Measurements from ENCODE around the gene IQSEC1. TPM values are rescaled to one million over a fixed set of nuclear protein-coding genes. Genes with fewer than 3 reads are reported as not detected.

The IQSEC1 gene
- total and polyA plus RNA-seq, 2 of the 8 experiments (the other 6 are each of a cell fraction or from before 2014, with no cell fraction given) = 6.8 to 28.8 TPM

DNA sequence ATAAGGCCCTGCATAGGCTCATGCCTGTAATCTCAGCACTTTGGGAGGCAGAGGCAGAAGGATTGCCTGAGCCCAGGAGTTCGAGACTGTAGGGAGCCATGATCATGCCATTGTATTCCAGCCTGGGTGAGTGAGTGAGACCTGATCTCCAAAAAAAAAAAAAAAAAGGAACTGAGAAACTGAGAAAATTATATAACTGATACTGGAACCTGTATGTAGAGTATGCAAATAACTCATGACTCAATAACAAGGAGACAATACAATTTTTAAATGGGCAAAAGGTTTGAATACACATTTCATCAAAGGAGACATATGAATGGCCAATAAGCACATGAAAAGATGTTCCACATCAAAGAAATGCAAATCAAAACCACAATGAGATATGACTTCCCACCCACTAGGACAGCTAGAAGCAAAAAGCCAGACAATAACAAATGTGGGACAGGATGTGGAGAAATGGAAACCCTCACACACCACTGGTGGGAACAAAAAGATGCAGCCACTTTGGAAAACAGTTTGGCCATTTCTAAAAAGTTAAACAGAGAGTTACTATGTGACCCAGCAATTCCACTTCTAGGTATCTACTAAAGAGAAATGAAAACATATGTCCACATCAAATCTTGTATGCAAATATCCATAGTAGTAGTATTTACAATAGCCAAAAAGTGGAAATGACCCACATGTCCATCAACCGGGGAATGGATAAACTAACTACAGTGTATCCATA, 70.7 kb downstream of the IQSEC1 start:
- H3K27ac ChIP-seq (ENCODE audit: low read depth, low read length) = no peak overlapping the region
- no peak overlapping the region for H3K4me3 ChIP-seq (ENCODE audit: extremely low read depth in 1 of 4, insufficient read depth in 2 of 4, low read depth in 3 of 4, low read length in 4 of 4)
- no peak overlapping the region for H2BK5ac ChIP-seq (ENCODE audit: low read depth, low read length)
- H3K23ac ChIP-seq (ENCODE audit: insufficient read length) = no peak overlapping the region
- 88% methylated on average over 2 of the region's 2 CpGs; no CpG with 5 or more reads in 1 of the 2 experiments for WGBS, 2 experiments (ENCODE audit: extremely low coverage in 1 of 2, insufficient coverage in 1 of 2, insufficient read length in 1 of 2, insufficient replicate concordance in 2 of 2, low coverage in 1 of 2, low lambda C conversion rate in 2 of 2, missing lambda C conversion rate in 1 of 2)
- peaks cover 0 to 2% (median 0%) of the 10 kb centered on the region in 4 experiments; a peak in 2 of 7 replicates for H3K4me1 ChIP-seq (replicated peaks in 1 of 4; ENCODE audit: control insufficient read depth in 3 of 4, insufficient read depth in 4 of 4, low read length in 3 of 4)
- TF ChIP-seq GTF2F1 (IDR thresholded peaks at IDR 0.05; ENCODE audit: borderline replicate concordance, low read depth, low read length) = no peak
- no peak overlapping the region for H2BK20ac ChIP-seq (ENCODE audit: low read length)
- no peak overlapping the region for H4K5ac ChIP-seq (ENCODE audit: insufficient read length, low read depth, low read length)
- H3K14ac ChIP-seq (ENCODE audit: insufficient read length) = no peak overlapping the region
- no peak overlapping the region for H4K91ac ChIP-seq (replicated peaks; ENCODE audit: insufficient read length, low read length)
- DNase-seq (ENCODE audit: low read depth in 1 of 2, low spot score in 2 of 2) (no peak), FAIRE-seq (no peak)
- H2BK12ac ChIP-seq (ENCODE audit: low read depth, low read length) = no peak overlapping the region
- H3K79me2 ChIP-seq (ENCODE audit: control insufficient read depth in 1 of 2, insufficient read depth in 2 of 2, low read length in 2 of 2) = no peaks in the 10 kb centered on the region
- H3K4ac ChIP-seq (replicated peaks; ENCODE audit: insufficient read length, low read depth, low read length) = no peak overlapping the region
- no peak overlapping the region for H3K4me2 ChIP-seq (ENCODE audit: insufficient read depth in 1 of 2, low read depth in 2 of 2, low read length in 2 of 2)
- no peak overlapping the region for H3K56ac ChIP-seq (replicated peaks; ENCODE audit: insufficient read length, low read depth, low read length)
- H3K9ac ChIP-seq (replicated peaks in 1 of 4; ENCODE audit: extremely low read depth in 1 of 4, low read depth in 3 of 4, low read length in 3 of 4) = no peak overlapping the region
- ChIA-PET CTCF (ENCODE audit: partially characterized antibody) (interaction anchor here (1.5 to 3.9 kb wide), 2 partner anchors 19 to 135 kb away, joined by 3 to 18 read pairs; no protein-coding TSS in a partner anchor), POLR2A (ENCODE audit: partially characterized antibody) (no interaction called here)
- H2AFZ ChIP-seq (ENCODE audit: low read length) = no peak overlapping the region
- H3K23me2 ChIP-seq (ENCODE audit: low read depth, low read length) = no peaks in the 10 kb centered on the region
- no peak overlapping the region for H3K18ac ChIP-seq (ENCODE audit: extremely low read depth, low read length)
- H2AK5ac ChIP-seq (ENCODE audit: low read depth, low read length) = no peak overlapping the region
- 0 out of 7 replicates have a peak, but pooled peaks cover 0 to 3% (median 0%) of the 10 kb centered on the region in 4 experiments for H3K27me3 ChIP-seq (replicated peaks in 1 of 4; ENCODE audit: control insufficient read depth in 3 of 4, extremely low read depth in 1 of 4, insufficient read depth in 3 of 4, low read length in 3 of 4)
- H3K9me3 ChIP-seq (ENCODE audit: insufficient read depth in 2 of 2, low read depth in 1 of 2, low read length in 1 of 2) = no peaks in the 10 kb centered on the region
- H3K36me3 ChIP-seq (ENCODE audit: control insufficient read depth in 2 of 4, insufficient read depth in 4 of 4, low read length in 3 of 4) = no peaks in the 10 kb centered on the region
- H4K20me1 ChIP-seq (replicated peaks in 1 of 2; ENCODE audit: control insufficient read depth in 1 of 2, insufficient read depth in 2 of 2, low read length in 2 of 2) = peaks cover 0 to 3% of the 10 kb centered on the region in 2 experiments
- no peak overlapping the region for H4K8ac ChIP-seq (ENCODE audit: extremely low read depth, insufficient read depth, low read length)
- no peak overlapping the region for H2BK15ac ChIP-seq (ENCODE audit: low read length)
- no peaks in the 10 kb centered on the region for H3K79me1 ChIP-seq (ENCODE audit: low read depth, low read length)
- no peak overlapping the region for H2BK120ac ChIP-seq (replicated peaks; ENCODE audit: low read depth, low read length)
